GM18526 (cell line): ENCODE measurements around the gene KIF1A.

Experiments used
- POLR2A ChIP-seq: IDR thresholded peaks from 3 replicates; pipeline ENCODE4 v1.6.1; 2011; ENCODE audit not compliant: insufficient read length; ENCODE audit errors: extremely low read depth

Gene KIF1A

DNA sequence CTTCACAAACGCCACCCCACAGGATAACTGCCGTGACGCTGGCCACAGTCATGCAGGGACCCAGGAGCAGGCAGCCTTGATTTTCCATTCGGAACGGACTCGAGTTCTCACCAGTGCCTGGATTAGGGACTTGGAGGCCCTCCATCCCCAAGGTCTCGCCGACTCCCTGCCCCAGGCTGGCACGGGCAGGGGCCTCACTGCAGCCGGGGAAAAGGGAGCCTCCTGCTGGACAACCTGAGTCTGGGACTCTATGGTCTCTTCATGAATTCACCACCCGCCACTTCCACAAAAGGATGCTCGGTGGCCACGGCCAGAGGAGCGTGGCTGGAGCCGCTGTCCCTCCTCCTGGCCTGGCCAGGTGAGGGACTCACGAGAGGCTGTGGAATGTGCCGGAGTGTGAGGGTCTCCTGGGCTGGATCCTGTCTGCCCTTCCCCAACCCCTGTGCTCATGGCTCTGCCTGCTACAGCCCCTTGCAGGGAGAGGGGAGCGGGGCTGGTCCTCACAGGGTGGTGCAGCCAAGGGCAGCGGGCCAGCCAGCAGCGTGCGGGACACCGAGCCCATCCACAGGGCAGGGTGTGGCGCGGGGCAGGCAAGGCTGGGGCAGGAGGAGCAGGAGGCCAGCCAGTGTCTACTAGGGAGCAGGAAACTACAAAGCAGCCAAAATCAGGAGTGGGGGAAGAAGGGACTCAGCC, 86.1 kb downstream of the KIF1A start:
- no peak for TF ChIP-seq POLR2A

DNA sequence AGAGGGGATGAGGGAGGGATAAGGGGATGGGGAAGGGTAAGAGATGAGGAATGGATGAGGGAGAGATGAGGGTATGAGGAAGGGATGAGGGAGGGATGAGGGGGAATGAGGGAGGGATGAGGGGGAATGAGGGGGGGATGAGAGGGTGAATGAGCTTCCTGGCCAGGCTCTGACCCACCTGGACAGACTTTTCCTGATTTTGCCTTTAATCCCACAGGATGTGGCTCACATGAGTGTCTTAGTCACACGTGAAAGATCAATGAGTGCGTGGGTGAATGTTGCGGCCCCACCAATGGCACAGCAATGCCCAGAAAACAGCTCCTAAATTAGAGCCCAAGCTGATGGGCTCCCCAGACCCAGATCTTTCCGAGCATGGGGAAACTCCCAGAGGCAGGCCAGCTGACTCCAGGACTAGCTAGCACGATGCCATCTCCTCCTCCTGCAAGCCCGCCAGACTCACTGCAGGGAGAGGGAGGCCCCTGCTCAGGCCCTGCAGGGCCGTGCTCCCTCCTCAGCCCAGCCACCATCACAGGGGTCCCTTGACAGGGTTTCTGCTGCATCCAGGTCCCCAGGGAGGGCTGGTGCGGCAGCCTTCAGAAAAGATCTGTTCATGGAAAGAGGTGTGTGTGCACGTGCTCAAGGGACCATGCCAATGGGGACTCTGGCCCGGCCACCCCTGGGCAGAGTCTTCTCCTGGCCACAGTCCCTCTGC, 87.0 kb downstream of the KIF1A start:
- no peak for TF ChIP-seq POLR2A

DNA sequence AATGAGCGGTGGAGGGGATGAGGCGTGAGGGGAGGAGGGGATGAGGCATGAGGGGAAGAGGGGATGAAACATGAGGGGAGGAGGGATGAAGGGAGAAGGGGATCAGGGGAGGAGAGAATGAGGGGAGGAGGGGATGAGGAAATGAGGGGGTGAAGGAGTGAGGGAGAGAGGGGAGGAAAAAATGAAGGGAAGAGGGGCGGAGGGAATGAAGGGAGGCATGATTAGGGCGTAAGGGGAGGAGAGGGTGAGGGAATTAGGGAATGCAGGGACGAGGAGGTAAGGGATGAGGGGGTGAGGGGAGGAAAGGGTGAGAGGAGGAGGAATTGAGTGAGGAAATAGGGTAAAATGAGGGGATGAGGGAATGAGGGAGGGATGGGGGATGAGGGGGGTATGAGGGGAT, 87.8 kb downstream of the KIF1A start:
- no peak for TF ChIP-seq POLR2A

DNA sequence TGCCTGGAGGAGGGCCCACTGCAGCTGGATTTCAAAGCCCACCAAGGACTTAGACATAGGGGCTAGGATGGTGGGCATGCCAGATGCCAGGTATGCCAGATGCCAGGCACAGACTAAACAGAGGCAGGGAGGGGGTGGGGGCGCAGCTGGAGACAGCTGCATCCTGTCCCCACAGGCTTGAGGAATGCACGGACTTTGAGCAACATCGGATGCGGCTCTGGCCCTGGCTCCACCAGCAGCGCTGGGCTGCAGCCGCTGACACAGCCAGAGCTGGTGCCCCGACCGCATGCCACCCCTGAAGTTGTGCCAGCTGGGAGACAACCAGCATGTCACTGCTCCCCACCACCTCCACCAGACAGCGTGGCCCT, 88.9 kb downstream of the KIF1A start:
- no peak for TF ChIP-seq POLR2A

DNA sequence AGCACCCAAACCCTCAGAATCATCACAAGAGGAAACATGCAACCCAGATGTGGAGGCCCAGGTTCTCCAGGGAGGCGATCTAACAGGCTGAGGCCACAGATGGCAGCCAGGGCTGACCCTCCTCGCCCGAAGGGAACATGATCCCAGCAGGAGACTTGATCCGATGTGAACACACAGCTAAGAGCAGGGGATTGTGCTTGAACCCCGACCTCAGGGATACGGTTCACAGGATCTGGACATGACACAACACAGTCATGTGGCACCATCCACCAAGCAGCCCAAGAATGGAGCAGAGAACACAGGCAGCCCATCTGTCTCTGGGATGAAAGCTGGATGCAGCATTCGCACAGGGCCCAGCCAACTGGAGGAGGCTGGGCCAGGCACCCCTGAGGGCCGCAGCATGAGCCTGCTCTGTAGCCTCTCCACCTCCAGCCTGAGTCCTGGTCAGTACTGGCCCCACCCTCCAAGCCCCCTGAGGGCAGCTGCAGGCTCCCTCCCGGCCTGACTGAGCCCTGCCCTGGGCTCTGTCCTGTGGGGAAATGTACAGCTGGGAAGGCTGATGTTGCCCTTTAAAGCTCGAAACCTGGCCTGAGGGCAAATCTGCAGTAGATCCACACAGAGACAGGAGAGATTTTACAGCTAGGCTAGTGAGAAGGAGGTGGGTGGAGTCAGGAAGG, 89.4 kb downstream of the KIF1A start:
- no peak for TF ChIP-seq POLR2A

DNA sequence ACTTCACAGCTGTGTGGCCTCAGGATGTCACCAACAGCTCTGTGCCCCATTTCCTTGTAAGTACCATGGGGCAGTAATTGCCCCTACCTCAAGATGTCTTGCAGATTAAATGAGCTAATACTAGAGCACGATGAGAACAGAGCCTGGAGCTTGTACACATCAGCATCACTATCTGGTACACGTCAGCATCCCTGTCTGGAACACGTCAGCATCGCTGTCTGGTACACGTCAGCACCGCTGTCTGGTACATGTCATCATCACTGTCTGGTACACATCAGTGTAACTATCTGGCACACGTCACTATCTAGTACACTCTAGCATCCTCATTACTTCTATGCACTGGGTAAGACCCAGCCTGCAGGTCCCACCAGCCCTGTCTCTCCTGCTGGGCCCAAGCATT, 91.2 kb downstream of the KIF1A start:
- TF ChIP-seq POLR2A, result no peak

DNA sequence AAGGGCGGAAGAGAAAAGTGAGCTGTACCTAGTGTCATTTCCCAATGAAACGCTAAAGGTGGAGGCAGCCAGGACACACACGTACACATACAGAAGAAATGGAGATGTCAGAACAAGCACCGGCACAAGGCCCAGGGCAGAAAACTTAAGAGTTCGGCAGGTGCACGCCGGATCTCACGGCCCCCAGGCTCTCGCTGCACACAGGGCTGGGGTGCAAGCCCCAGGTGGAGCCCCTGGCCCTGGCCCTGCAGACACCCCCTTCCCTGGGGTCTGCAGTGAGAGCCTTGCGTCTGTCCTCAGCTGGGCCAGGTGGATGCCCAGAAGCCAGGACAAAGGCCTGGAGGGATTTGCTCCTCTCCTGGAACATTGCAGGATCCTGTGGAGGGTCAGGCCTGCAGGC, 91.7 kb downstream of the KIF1A start:
- TF ChIP-seq POLR2A, result no peak

DNA sequence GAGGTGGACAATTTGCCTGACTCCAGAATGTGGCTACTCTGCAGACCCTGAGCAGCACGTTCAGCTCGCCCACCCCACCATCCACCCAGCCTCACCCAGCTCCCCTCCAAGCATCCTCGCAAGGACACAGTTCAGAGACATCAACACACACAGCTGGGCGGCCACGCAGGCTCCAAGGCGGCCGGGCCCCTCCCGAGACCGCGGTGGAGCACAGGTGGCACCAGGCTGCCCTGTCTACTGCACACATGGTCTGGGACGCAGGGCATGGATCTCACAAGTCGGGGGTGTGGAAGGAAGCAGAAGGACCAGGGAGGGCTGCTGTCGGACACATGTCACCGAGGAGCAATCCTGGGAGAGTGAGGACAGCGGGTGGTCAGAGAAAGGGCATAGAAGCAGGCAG, 92.1 kb downstream of the KIF1A start:
- TF ChIP-seq POLR2A, result no peak

DNA sequence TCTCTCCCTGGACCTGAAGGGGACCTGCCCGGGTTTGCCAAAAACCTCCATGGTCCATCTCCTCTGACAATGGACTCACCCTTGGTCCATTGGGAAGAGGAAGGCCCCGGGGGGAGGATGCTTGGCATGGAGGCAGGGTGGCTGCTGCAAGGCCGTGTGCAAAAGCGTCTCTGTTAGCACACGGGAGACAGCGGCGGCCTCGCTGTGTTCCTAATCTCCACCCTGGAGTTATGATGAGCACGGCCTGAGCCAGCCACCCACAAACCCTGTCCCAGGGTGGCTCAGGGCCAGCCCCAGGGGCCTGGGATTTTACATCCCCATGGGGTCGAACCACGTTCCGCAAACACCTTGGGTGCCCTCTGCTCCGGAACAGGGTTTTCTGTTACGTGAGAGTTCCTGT, 92.6 kb downstream of the KIF1A start:
- no peak for TF ChIP-seq POLR2A

DNA sequence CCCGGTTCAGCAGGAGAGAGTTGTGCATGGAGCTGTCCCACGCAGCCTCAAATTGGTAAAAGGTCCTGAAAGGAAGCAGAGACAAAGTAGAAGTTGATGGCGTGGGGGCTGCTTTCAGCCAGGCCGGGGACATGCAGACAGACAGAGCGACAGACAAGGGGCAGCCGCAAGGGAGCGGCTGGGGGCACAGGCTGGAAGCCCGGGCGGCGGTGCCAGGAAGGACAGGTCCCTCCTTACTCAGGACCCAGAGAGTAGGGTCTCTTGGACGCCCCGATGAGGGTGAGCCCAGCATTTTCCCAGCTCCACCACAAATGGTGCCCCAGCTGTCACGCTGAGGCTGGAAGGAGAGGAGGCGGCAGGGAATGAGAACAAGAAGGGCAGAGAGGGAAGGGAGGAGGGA, 93.1 kb downstream of the KIF1A start:
- no peak for TF ChIP-seq POLR2A

DNA sequence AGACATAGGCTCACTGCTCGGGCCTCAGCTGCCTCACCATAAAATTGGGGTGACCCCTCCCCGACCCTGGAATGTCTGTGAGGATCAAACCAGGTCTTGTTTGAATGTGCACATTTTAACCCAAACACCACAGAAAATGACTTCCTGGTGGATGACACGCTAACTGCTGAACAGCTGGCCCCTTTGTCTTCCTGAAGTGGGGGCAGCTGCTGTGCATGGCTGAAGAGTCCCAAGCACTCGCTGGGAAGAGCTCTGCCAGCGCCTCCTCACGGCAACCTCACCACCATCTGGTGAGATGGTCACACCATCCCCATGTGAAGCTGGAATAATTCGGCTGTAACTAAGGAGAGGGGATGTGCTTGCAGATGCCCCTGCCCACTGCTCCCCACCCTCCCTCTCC, 94.3 kb downstream of the KIF1A start:
- TF ChIP-seq POLR2A, result no peak

DNA sequence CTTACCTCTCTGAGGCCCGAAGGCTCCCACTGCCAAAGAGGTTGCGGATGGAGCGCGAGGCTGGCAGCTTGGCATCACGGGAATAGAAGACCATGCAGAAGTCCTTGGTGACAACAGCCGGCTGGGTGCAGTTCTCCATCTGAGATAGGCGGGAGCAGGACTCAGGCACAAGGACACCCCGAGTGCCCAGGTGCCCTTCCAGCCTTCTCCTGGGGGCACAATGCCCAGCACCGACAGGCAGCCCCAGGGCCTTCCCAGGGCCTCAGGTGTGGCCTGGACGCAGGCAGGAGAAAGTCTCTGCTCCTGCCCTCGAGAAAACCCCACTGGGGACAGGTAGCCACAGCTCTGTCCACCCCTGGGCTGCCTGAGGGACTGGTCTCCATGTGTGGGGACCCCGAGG, 94.8 kb downstream of the KIF1A start:
- no peak for TF ChIP-seq POLR2A

DNA sequence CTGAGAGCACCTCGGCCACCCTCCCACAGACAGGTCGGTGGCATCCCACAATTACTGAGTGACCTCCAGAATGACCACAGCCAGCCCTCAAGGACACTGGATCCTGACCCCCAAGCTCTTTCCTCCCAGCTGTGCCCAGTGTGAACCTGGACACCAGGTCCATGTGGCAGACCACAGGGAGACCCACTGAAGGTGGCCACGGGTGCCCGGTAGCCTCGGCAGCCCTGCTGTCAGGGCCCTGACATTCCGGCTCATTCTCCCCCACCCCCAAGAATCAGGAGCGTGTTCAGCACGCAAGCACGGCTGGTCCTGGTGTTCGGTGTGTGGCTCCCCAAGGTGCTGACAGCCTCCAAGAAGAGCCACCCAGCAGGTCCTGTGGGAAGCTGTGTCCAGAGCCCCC, 95.6 kb downstream of the KIF1A start:
- no peak for TF ChIP-seq POLR2A

DNA sequence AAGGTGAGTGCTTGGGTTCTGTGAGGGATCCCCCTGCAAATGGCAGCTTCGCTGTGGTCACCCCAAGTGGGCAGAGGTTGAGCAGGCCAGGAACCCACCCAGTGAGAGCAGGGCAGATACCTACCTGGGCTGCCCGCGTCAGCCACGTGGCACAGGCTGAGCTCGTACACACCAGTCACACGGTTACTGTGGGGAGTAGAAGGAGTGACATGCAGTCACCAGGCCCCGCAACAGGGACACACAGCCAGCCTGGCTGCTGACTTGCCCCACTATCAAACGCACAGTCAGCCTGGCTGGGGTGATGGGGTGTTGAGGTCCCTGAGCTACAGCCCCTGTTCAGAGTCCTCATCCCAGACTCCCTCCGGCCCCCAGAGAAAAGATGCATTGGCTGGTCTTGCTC, 96.2 kb downstream of the KIF1A start:
- no peak for TF ChIP-seq POLR2A

DNA sequence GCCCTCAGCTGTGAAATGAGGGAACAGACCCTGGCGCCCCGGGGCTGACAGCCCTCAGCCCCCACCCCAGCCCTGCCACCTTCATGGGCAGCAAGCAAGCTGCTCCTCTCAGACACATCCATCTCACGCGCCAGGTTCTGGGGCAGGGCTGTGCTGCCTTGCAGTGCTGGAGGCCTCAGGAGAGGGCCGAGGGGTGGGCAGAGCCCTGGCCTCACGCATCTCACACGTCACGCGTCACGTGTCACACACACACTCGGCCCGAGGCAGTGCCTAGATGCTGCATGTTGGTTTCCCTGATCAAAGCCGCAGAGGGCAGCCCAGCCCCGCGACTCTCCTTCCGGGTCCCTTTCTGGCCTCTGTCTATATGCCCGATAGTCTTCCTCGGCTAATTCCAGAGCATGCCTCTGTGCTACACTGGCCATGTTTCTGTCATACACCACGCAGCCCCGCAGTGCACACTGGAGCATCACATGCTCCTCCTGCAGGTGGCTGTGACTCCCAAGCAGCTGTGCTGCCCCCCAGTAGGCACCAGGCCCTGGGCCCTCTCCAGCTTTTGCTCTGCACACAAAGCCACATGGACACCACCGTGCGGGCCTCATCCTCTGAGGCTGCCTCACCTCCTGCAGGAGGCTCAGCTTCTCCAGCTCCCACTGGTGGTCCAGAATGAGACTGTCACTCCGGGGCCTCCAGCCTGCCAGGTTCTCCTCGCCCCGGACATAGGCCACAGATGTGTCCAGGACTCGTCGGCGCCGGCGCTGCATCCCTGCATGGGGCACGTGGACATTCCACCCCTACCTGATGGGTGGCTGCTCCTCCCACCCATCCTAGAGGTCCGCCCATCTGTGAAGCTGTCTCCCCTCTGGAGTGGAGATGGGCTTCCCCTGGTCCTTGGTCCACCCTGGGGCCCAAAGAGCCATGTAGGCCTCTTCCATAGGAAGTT, 97.0 kb downstream of the KIF1A start:
- no peak for TF ChIP-seq POLR2A
